Breast epithelium (tissue), 3 donors: ENCODE results near the gene LRRC59.

Experiments
- CTCF ChIP-seq, 3 donors: fragments of 450-650 bp; IDR thresholded peaks; one replicate each; pipeline ENCODE4 v1.5.1; 2016 to 2017; ENCODE audit warnings: antibody characterized with exemption in 3 of 3, mild to moderate bottlenecking in 3 of 3, moderate library complexity in 3 of 3
- POLR2A ChIP-seq: fragments of 450-650 bp; IDR thresholded peaks from one replicate; pipeline ENCODE4 v1.6.1; 2016; ENCODE audit warnings: antibody characterized with exemption, mild to moderate bottlenecking, moderate library complexity
- POLR2AphosphoS5 ChIP-seq, 3 donors: sonication (generic); formaldehyde crosslinking; IDR thresholded peaks; one replicate each; pipeline ENCODE4 v1.6.1; 2017; ENCODE audit warnings: antibody characterized with exemption in 3 of 3

- TF ChIP-seq CTCF (IDR thresholded peaks at IDR 0.05) (no peak), POLR2A (no peak), POLR2AphosphoS5 (IDR thresholded peaks at IDR 0.05) (no peak)
These were observed 17.8 kb downstream of the LRRC59 start for GRCh38 chr17:50379351-50380132.
